ENCODE measurements around the gene COPS6. TPM values are rescaled to one million over a fixed set of nuclear protein-coding genes. Genes with fewer than 3 reads are reported as not detected.

Gene COPS6
- total and polyA plus RNA-seq, 2 donors (not counting 1 experiment from before 2014, with no cell fraction given), result 76.5 to 79.6 TPM

GRCh38 chr7:100127866-100128636 is 39.3 kb downstream of the COPS6 start:
- peaks cover 37% of the 10 kb centered on the region for H3K4me1 Mint-ChIP-seq

More at GRCh38 chr7:100127866-100128636, 39.3 kb downstream of the COPS6 start:
- ATAC-seq (ENCODE audit: low read depth), result no peak
- CTCF ChIA-PET, result interaction anchor here (0.6 to 6.6 kb wide), 9 partner anchors 11 to 279 kb away, joined by 3 to 43 read pairs (median 3); partner anchors contain the start of genes AP4M1 and MCM7
- Mint-ChIP-seq H3K27me3 (no peaks in the 10 kb centered on the region), H3K4me3 (peak overlapping the region; percentile 100), H3K9me3 (ENCODE audit: insufficient read depth) (no peaks in the 10 kb centered on the region), H3K27ac (peak overlapping the region; percentile 63)
- no peak for DNase-seq
- Histone ChIP-seq H3K4me2 (replicated peaks; ENCODE audit: low read depth, low read length, poor library complexity, severe bottlenecking) (peak overlapping the region; percentile 100), H3K36me3 (replicated peaks in 1 of 2; ENCODE audit: control extremely low read depth in 1 of 2, control insufficient read depth in 1 of 2, extremely low read depth in 1 of 2, insufficient read depth in 2 of 2, low read length in 1 of 2) (no peaks in the 10 kb centered on the region), H3K79me2 (ENCODE audit: control insufficient read depth, insufficient read depth, low read length) (peaks cover 12% of the 10 kb centered on the region), H2AFZ (ENCODE audit: insufficient read depth, low read depth, low read length, poor library complexity, severe bottlenecking) (peak overlapping the region; percentile 99), H3K27me3 (replicated peaks in 1 of 4; ENCODE audit: control extremely low read depth in 1 of 4, control insufficient read depth in 3 of 4, insufficient read depth in 4 of 4, low read length in 3 of 4) (no peaks in the 10 kb centered on the region), H3K4me1 (ENCODE audit: control insufficient read depth in 2 of 2, insufficient read depth in 2 of 2, low read length in 2 of 2) (peaks cover 23 to 42% of the 10 kb centered on the region in 2 donors), H3K4me3 (ENCODE audit: control extremely low read depth in 1 of 5, extremely low read depth in 1 of 5, insufficient read depth in 1 of 5, low read depth in 2 of 5, low read length in 4 of 5) (peak overlapping the region; percentile 54 to 84 (median 78)), H3K9ac (ENCODE audit: low read length) (peak overlapping the region; percentile 91), H3K9me3 (ENCODE audit: control extremely low read depth in 1 of 3, control insufficient read depth in 2 of 3, insufficient read depth in 1 of 3, low read length in 2 of 3) (no peaks in the 10 kb centered on the region), H3K27ac (ENCODE audit: low read length in 2 of 2) (peak overlapping the region in 1 of 2 donors; percentile 95), H4K20me1 (ENCODE audit: control insufficient read depth, insufficient read depth, low read length, poor library complexity, severe bottlenecking) (no peaks in the 10 kb centered on the region)
- WGBS (ENCODE audit: insufficient coverage), result 1% methylated on average over 35 of the region's 37 CpGs
- intact Hi-C loops (cut with micrococcal nuclease), result loop anchor here (1.0 kb wide), 6 partner anchors 9 to 300 kb away; partner anchors contain the start of genes AP4M1, CNPY4, LAMTOR4 and MCM7
- TF ChIP-seq CTCF (IDR thresholded peaks at IDR 0.05), result no peak
- TF ChIP-seq EZH2 (IDR thresholded peaks at IDR 0.05; ENCODE audit: borderline replicate concordance, insufficient read depth, low read depth, low read length, poor library complexity, severe bottlenecking), result no peak
- POLR2A ChIA-PET, result interaction anchor here (0.8 to 1.4 kb wide), 5 partner anchors 18 to 301 kb away, joined by 3 to 4 read pairs (median 4); partner anchors contain the start of genes AP4M1, MCM7 and ZCWPW1
